Activated CD8-positive, alpha-beta T cell treated with anti-CD3 and anti-CD28 coated beads, Interleukin-2, amount 10 ng/mL, durations not matched to agents 7 days and 5 days (primary cell): Measurements from ENCODE around the gene ZACN. TPM values are rescaled to one million over a fixed set of nuclear protein-coding genes. Genes with fewer than 3 reads are reported as not detected.

Experiments used
- ATAC-seq: fragments of 150-1000 bp; cut with Tn5 transposase; one replicate; pipeline ENCODE4 v1.10.0; 2021; ENCODE audit warnings: moderate library complexity
- CTCF ChIA-PET: fragments of 350-600 bp; sonication (Branson Sonifier 250); formaldehyde crosslinking; loops from one replicate; lab custom pipeline; 2021; ENCODE audit warnings: antibody characterized with exemption; lab: Charles Lee
- POLR2A ChIA-PET: fragments of 350-600 bp; sonication (Branson Sonifier 250); formaldehyde crosslinking; loops from one replicate; lab custom pipeline; 2021; ENCODE audit warnings: antibody characterized with exemption; lab: Charles Lee
- DNase-seq: peaks from one replicate; pipeline ENCODE4 v3.0.0-alpha.2; 2020
- H3K27ac Mint-ChIP-seq: one replicate; pipeline ENCODE4 v1.8.0; 2021; ENCODE audit warnings: mild to moderate bottlenecking, mixed read lengths
- H3K27me3 Mint-ChIP-seq: one replicate; pipeline ENCODE4 v1.8.0; 2021; ENCODE audit warnings: low read depth, mixed read lengths
- H3K36me3 Mint-ChIP-seq: one replicate; pipeline ENCODE4 v1.8.0; 2021; ENCODE audit warnings: low read depth, mixed read lengths
- H3K4me1 Mint-ChIP-seq: one replicate; pipeline ENCODE4 v1.8.0; 2021; ENCODE audit warnings: low read depth, mixed read lengths
- H3K4me3 Mint-ChIP-seq: one replicate; pipeline ENCODE4 v1.8.0; 2021; ENCODE audit warnings: mild to moderate bottlenecking, mixed read lengths
- H3K9me3 Mint-ChIP-seq: one replicate; pipeline ENCODE4 v1.8.0; 2022; ENCODE audit warnings: mixed read lengths; ENCODE audit not compliant: insufficient read depth
- microRNA-seq: library from miRNA; unstranded; fragments of <30 nt; microRNA quantifications from one replicate; pipeline ENCODE4 v1.2.0, GENCODE V29; 2022
- total RNA-seq, 2 experiments: library from RNA; stranded (reverse); gene quantifications; one replicate each; pipeline ENCODE4 v1.2.3, GENCODE V29; 2021

Gene ZACN
- total RNA-seq, 2 experiments from 2014 or later: 0.18 to 0.34 TPM

DNA sequence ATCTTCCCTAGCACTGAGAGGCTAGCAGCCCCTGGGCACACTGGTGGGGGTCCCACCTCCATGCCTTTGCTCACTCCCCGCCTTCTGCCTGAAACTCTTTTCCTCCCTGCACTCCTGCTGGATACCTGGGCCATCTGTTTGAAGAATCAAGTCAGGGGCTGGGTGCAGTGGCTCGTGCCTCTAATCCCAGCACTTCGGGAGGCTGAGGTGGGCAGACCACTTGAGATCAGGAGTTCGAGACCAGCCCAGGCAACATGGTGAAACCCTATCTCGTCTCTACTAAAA lies 46.4 kb downstream of the ZACN start:
- ChIA-PET CTCF (interaction anchor here (0.6 to 11.2 kb wide), 16 partner anchors 10 to 1040 kb away, joined by 3 to 222 read pairs (median 10); partner anchors contain the start of gene FOXJ1), POLR2A (interaction anchor here (2.5 to 12.0 kb wide), 3 partner anchors 54 to 146 kb away, joined by 11 to 163 read pairs (median 23); partner anchors contain the start of gene UBALD2)
- ATAC-seq: no peak
- DNase-seq: no peak
- Mint-ChIP-seq H3K9me3 (no peaks in the 10 kb centered on the region), H3K27ac (no peak overlapping the region), H3K4me1 (peaks cover 49% of the 10 kb centered on the region), H3K27me3 (no peaks in the 10 kb centered on the region), H3K4me3 (no peak overlapping the region), H3K36me3 (no peaks in the 10 kb centered on the region)

DNA sequence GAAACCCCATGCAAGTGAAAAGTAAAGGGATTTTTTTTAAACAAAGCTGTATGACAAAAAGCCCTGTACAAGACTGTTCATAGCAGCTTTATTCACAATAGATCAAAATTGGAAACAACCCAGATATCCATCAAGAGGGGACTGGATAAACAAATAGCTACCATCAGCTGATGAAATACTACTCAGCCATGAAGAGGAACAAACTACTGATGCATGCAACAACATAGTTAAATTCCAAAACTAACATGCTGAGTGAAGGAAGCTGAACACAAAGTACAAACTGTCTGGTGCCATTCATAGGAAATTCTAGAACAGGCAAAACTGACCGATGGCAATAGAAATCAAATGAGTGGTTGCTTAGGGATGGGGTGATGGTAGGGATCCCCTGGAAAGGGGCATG lies 46.9 kb downstream of the ZACN start:
- H3K4me3 Mint-ChIP-seq: no peak overlapping the region
- POLR2A ChIA-PET: interaction anchor here (0.5 to 12.0 kb wide), 9 partner anchors 18 to 408 kb away, joined by 3 to 163 read pairs (median 8); partner anchors contain the start of genes EXOC7 and UBALD2
- CTCF ChIA-PET: interaction anchor here (0.6 to 11.2 kb wide), 22 partner anchors 9 to 1040 kb away, joined by 3 to 222 read pairs (median 8); partner anchors contain the start of genes FOXJ1 and UBALD2
- H3K36me3 Mint-ChIP-seq: no peaks in the 10 kb centered on the region
- H3K9me3 Mint-ChIP-seq: no peaks in the 10 kb centered on the region
- peak overlapping the region; percentile 88 for H3K27ac Mint-ChIP-seq
- no peaks in the 10 kb centered on the region for H3K27me3 Mint-ChIP-seq
- H3K4me1 Mint-ChIP-seq: peaks cover 46% of the 10 kb centered on the region
- ATAC-seq (no peak), DNase-seq (no peak)

DNA sequence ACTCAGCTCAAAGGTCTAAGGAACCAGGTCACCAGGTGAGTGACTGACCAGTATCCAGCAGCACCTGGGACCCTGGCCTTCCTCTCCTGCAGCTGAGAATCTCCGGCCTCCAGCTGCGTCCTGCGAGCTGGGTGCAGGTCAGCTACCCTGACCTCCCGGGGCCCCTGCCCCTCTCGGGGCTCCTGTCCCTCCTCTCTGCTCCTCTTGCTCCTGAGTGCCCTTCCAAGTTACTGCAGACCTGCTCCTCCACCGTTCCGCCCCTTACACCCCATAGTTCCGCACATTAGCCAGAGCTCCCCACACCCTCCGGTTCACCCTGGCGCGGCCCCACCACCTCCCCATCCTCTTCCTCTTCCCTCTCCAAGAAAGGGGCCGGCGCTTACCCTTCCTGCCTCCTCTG lies 51.5 kb downstream of the ZACN start:
- Mint-ChIP-seq H3K27me3 (no peaks in the 10 kb centered on the region), H3K4me1 (peaks cover 40% of the 10 kb centered on the region), H3K4me3 (no peak overlapping the region), H3K9me3 (no peaks in the 10 kb centered on the region), H3K27ac (peak overlapping the region; percentile 25), H3K36me3 (no peaks in the 10 kb centered on the region)
- DNase-seq (no peak), ATAC-seq (no peak)
- ChIA-PET POLR2A (interaction anchor here (0.7 to 1.3 kb wide), 5 partner anchors 50 to 352 kb away, joined by 3 to 4 read pairs (median 3); no protein-coding TSS in a partner anchor), CTCF (interaction anchor here (0.7 to 2.1 kb wide), 3 partner anchors 9 to 149 kb away, joined by 4 to 11 read pairs (median 7); no protein-coding TSS in a partner anchor)

DNA sequence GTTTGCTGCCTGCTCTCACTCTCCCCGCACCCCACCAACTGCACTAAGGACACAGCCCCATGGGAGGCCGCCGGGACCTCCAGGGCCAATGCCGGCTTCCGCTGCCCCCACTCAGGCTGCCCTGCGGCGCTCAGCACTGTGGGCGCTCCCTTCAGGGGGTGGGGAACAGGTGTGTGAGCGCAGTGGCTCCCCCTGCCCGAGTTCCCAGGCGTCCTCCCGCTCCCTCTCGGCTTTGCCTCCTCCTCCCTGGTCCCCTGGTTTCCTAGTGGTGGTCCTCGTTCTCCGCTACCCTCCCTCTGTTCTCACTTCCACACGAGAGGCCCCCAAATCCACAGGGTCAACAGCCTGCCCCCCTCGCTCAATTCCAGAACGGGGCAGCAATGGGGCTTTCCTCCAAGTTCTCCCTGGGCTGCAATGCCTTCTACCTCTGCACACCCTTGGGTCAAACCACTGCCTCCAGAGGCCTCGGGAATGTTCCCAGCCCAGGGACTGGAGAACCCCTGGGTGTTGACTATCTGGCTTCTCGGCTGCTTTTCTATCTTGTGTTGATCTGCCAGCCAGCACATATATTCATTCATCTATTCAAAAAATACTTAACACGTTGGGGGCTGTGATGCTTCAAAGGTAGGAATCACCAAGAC lies 52.2 kb downstream of the ZACN start:
- Mint-ChIP-seq H3K36me3 (no peaks in the 10 kb centered on the region), H3K9me3 (no peaks in the 10 kb centered on the region), H3K27ac (no peak overlapping the region), H3K4me3 (no peak overlapping the region), H3K27me3 (no peaks in the 10 kb centered on the region), H3K4me1 (peaks cover 42% of the 10 kb centered on the region)
- ChIA-PET CTCF (interaction anchor here (1.9 to 2.1 kb wide), 2 partner anchors 10 to 148 kb away, joined by 7 to 11 read pairs; no protein-coding TSS in a partner anchor), POLR2A (interaction anchor here (0.7 to 1.3 kb wide), 5 partner anchors 49 to 352 kb away, joined by 3 to 4 read pairs (median 3); no protein-coding TSS in a partner anchor)
- no peak for ATAC-seq
- no peak for DNase-seq

DNA sequence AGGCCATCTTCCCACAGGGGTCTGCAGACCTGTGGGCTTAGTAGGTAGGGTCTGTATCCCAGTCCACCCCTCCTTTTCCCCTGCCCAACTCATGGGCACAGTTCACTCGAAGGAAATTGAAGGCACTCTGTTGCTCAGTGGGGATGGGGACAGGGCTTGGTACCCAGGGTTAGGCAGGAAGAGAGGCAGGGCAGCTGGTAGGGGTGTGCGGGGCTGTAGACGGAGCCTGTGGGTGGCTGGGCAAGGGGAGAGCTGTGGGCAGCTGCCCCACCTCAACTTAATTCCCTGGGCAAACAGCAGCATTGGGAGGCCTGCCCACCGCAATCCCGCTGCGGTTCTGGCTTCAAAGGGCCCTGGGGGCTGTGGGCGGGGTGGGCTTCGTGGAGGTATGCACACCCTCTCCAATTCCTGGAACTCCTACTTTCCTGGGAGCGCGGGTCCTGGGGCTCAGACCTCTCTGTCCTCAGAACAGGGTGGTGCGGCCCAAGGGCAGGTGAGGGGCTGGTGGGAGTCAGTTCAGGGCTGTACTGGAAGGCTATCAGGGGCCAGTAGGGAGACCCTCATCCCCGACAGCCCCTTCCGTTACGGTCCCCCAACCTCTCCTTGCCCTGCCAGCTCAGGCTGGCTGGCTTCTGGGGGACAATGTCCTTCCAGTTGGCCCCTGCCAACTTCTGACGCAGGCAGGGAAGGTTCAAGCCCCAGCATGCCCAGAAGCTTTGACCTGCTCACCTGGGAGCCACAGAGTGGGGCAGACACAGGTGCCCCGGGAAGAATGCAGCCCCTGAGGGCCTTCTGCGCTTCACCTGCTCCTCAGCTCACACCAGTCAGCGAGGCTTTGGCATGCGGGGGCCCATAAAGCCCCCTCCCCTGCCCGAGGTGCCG lies 53.0 kb downstream of the ZACN start:
- POLR2A ChIA-PET: interaction anchor here (0.6 to 1.6 kb wide), 3 partner anchors 138 to 356 kb away, joined by 3 to 8 read pairs (median 3); no protein-coding TSS in a partner anchor
- no peaks in the 10 kb centered on the region for H3K36me3 Mint-ChIP-seq
- H3K27ac Mint-ChIP-seq: peak overlapping the region; percentile 28
- CTCF ChIA-PET: interaction anchor here (3.9 kb wide), 1 partner anchor 10 kb away, joined by 11 read pairs; the partner anchor contains the start of gene FOXJ1
- H3K4me1 Mint-ChIP-seq: peaks cover 40% of the 10 kb centered on the region
- H3K4me3 Mint-ChIP-seq: no peak overlapping the region
- no peak for ATAC-seq
- DNase-seq: no peak
- no peaks in the 10 kb centered on the region for H3K27me3 Mint-ChIP-seq
- no peaks in the 10 kb centered on the region for H3K9me3 Mint-ChIP-seq

Small RNA genes within 50 kb of the gene (microRNA-seq; reads per million reads assigned to microRNA genes)
- not detected for gene MIR6868

Other genes with a start within 250 kb of the ZACN start
- 100 to 1,000 TPM; 234 to 249 TPM for gene UNC13D, start 234.8 kb upstream of the ZACN start, total RNA-seq
- gene WBP2, start 223.8 kb upstream of the ZACN start, total RNA-seq: 10 to 100 TPM; 64.3 to 68.6 TPM
- 10 to 100 TPM; 31.4 to 36.8 TPM for gene TRIM47, start 200.6 kb upstream of the ZACN start, total RNA-seq
- 10 to 100 TPM; 35.8 to 37.3 TPM for gene TRIM65, start 182.2 kb upstream of the ZACN start, total RNA-seq
- gene MRPL38, start 174.3 kb upstream of the ZACN start, total RNA-seq: 100 to 1,000 TPM in 1 of 2 experiments, 10 to 100 TPM in 1; 89.0 to 113 TPM
- 10 to 100 TPM; 23.4 to 24.5 TPM for gene FBF1, start 138.1 kb upstream of the ZACN start, total RNA-seq
- gene ACOX1, start 100.0 kb upstream of the ZACN start, total RNA-seq: 10 to 100 TPM; 30.3 to 32.2 TPM
- 10 to 100 TPM; 16.8 to 21.0 TPM for gene TEN1, start 99.9 kb upstream of the ZACN start, total RNA-seq
- gene CDK3, start 78.3 kb upstream of the ZACN start, total RNA-seq: 1 to 10 TPM; 6.4 to 7.3 TPM
- under 1 TPM; 0.34 to 0.47 TPM for gene EVPL, start 51.9 kb upstream of the ZACN start, total RNA-seq
- gene SRP68, start 6.7 kb upstream of the ZACN start, total RNA-seq: 10 to 100 TPM; 85.1 to 86.0 TPM
- under 1 TPM in 1 of 2 experiments, not detected in 1; 0.18 TPM for gene GALR2, start 4.4 kb upstream of the ZACN start, total RNA-seq
- 100 to 1,000 TPM; 126 to 129 TPM for gene EXOC7, start 24.6 kb downstream of the ZACN start, total RNA-seq
- gene FOXJ1, start 62.1 kb downstream of the ZACN start, total RNA-seq: 1 to 10 TPM; 8.7 to 9.1 TPM
- gene RNF157, start 161.3 kb downstream of the ZACN start, total RNA-seq: 100 to 1,000 TPM; 150 to 165 TPM
- 100 to 1,000 TPM; 318 to 359 TPM for gene UBALD2, start 186.2 kb downstream of the ZACN start, total RNA-seq
- gene QRICH2, start 229.1 kb downstream of the ZACN start, total RNA-seq: 1 to 10 TPM; 3.7 to 4.8 TPM